ENCODE results near the gene ITGB2.
A peak's percentile ranks its signal among the peaks of the same experiment; 100 is the strongest.

Gene ITGB2

DNA sequence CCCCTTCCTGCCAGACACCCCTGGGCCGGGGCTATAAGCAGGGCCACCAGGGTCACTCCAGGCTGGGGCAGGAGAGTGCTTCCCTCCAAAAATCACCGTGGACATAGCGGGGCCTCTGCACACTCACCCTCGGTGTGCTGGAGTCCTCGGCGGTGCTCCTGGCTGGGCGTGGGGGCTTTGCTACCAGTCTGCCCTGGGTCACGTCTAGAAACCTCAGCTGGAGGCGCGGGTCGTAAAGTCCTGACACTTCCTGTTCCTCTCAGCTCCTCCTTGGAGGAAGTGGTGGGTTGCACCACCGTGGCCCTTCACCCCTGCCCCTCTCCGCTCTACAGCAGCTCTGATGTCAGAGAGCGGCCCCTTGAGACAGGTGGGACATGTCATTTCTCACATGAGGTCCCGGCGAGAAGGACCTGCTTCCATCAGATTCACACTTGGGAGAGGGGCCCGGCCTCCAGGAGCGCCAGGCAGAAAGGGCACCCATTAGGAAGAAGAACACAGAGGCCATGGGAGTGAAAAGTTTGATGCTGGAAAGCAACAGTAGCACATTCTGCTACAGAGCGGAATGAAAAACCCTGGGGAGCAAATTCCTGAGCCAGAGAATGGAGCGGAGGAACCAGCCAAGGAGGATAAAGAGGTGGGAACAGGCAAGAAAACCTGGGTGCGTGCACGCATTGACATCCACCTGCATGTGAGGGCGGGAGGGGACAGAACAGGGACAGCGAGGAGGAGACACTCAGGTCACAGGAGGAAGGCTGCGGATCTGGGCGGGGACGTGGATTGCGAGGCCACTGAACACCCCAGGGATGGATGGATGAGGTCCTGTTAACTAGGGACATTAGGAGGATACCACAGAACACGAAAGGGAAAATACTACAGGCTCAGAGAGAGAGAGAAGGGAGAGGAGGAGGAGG is at the start of gene ITGB2:
Gene ITGB2 (minus strand): TSS at position 206 of the 911 bp plus-strand sequence. CDS start 10,117 bp downstream, outside the sequence.
- Histone ChIP-seq H4K20me1 (ENCODE audit: insufficient read depth, low read length) (no peaks in the 10 kb centered on the region), H3K9ac (ENCODE audit: low read length) (no peak within 1 kb of the TSS; the same call in 1 of the 2 replicates), H3K9me3 (ENCODE audit: low read length) (no peaks in the 10 kb centered on the region), H2AFZ (ENCODE audit: low read length) (no peak within 1 kb of the TSS), H3K4me3 (ENCODE audit: low read depth, low read length, poor library complexity, severe bottlenecking) (peak within 1 kb of the TSS; percentile 41), H3F3A (ENCODE audit: insufficient read depth, low read length) (no peaks in the 10 kb centered on the region), H3K79me2 (ENCODE audit: insufficient read depth, low read length) (no peaks in the 10 kb centered on the region), H3K27ac (ENCODE audit: low read depth, low read length, poor library complexity, severe bottlenecking) (no peak within 1 kb of the TSS), H3K27me3 (ENCODE audit: insufficient read depth, low read length) (peaks cover 12% of the 10 kb centered on the region), H3K4me1 (ENCODE audit: insufficient read depth, low read length, severe bottlenecking) (no peaks in the 10 kb centered on the region), H3K9me2 (ENCODE audit: low read depth, low read length) (no peaks in the 10 kb centered on the region), H3K36me3 (ENCODE audit: insufficient read depth, low read length) (no peaks in the 10 kb centered on the region), H3K4me2 (ENCODE audit: low read length) (peak within 1 kb of the TSS; percentile 31; the same call in 1 of the 2 replicates)
- no peak for TF ChIP-seq EZH2 (IDR thresholded peaks at IDR 0.05; ENCODE audit: borderline replicate concordance, low read length)
- TF ChIP-seq, protein P1, sequence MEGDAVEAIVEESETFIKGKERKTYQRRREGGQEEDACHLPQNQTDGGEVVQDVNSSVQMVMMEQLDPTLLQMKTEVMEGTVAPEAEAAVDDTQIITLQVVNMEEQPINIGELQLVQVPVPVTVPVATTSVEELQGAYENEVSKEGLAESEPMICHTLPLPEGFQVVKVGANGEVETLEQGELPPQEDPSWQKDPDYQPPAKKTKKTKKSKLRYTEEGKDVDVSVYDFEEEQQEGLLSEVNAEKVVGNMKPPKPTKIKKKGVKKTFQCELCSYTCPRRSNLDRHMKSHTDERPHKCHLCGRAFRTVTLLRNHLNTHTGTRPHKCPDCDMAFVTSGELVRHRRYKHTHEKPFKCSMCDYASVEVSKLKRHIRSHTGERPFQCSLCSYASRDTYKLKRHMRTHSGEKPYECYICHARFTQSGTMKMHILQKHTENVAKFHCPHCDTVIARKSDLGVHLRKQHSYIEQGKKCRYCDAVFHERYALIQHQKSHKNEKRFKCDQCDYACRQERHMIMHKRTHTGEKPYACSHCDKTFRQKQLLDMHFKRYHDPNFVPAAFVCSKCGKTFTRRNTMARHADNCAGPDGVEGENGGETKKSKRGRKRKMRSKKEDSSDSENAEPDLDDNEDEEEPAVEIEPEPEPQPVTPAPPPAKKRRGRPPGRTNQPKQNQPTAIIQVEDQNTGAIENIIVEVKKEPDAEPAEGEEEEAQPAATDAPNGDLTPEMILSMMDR (IDR thresholded peaks at IDR 0.05; ENCODE audit: low read length), result no peak

DNA sequence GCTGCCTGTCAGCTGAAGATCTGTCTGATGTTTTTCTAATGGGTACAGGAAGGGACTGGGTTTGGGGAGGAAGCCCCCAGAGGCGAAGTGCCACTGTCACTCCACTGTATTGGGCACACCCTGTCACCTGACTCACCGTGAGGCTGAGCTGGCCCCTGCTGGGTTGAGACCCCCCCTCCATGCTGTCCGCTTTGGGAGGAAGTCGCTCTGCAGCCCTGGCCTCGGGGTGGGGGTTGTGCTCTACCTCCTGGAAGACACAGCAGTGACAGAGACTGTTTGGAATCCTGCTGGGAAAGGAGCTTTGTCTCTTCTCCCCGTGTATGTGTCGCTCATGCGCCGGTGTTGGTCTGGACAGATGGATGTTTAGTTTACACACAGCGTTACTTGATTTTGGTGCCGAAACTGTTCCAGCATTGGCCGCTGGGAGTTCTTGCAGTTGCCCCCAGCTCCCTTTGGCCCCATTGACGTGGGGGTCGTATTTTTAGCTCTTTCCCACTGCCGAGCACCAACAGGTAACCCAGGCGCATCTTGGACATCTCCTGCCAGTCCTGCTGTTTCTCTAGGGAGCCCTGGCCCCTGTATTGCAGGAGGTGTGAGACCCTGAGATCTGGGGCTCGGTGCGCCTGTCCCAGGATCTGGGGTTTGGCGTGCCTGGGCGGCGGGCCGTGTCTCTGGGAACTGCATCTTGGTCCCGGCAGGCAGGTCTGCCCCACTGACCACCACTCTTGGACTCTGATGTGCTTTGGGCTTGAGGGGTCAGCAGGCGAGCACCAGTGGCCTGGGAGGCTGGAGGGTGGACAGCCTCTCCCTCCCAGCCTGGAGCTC is 49.4 kb upstream of the ITGB2 start:
- H3K27ac ChIP-seq (ENCODE audit: low read depth, low read length, poor library complexity, severe bottlenecking), result no peak overlapping the region
- TF ChIP-seq, protein P1 (IDR thresholded peaks at IDR 0.05; ENCODE audit: low read length), result no peak
- TF ChIP-seq EZH2 (IDR thresholded peaks at IDR 0.05; ENCODE audit: borderline replicate concordance, low read length), result no peak
- H3K9ac ChIP-seq (ENCODE audit: low read length), result no peak overlapping the region
- H3K36me3 ChIP-seq (ENCODE audit: insufficient read depth, low read length), result peaks cover 34% of the 10 kb centered on the region; the same call in 1 of the 2 replicates
- no peak overlapping the region for H2AFZ ChIP-seq (ENCODE audit: low read length)
- H3K4me2 ChIP-seq (ENCODE audit: low read length), result no peak overlapping the region
- no peaks in the 10 kb centered on the region for H3F3A ChIP-seq (ENCODE audit: insufficient read depth, low read length)
- H3K79me2 ChIP-seq (ENCODE audit: insufficient read depth, low read length), result no peaks in the 10 kb centered on the region
- H3K4me3 ChIP-seq (ENCODE audit: low read depth, low read length, poor library complexity, severe bottlenecking), result no peak overlapping the region
- H3K27me3 ChIP-seq (ENCODE audit: insufficient read depth, low read length), result no peaks in the 10 kb centered on the region
- no peaks in the 10 kb centered on the region for H3K9me3 ChIP-seq (ENCODE audit: low read length)
- H4K20me1 ChIP-seq (ENCODE audit: insufficient read depth, low read length), result no peaks in the 10 kb centered on the region
- H3K9me2 ChIP-seq (ENCODE audit: low read depth, low read length), result no peaks in the 10 kb centered on the region
- H3K4me1 ChIP-seq (ENCODE audit: insufficient read depth, low read length, severe bottlenecking), result peaks cover 1% of the 10 kb centered on the region

DNA sequence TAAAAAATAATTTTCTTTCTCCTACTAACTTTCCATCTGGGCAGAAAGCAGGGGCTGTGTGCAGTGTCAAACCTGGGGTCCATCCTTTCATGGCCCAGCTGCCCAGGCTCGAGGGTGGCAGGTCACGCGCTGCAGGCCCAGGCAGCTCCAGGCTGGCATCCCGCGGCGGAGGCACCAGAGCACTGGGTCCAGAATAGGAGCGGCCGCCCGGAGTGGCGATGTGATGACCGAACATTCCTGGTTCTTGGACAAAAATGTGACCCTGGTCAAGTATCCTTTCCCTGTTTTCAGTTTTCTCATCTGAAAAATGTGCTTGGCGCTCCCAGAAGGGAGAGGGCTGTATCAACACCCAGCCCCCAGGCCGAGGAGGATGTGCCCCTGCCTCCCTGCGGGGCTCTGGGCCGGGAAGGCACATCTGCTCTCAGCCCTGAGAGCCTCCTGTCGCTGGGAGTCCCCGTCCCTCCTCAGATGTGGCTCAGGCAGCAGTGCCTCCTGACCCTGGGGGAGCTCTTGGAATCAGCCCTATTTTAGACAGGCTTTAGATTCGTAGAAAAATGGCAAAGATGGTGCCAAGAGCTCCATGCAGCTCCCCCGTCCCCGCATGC is 48.5 kb upstream of the ITGB2 start:
- Histone ChIP-seq H3K9ac (ENCODE audit: low read length) (no peak overlapping the region), H2AFZ (ENCODE audit: low read length) (no peak overlapping the region), H3F3A (ENCODE audit: insufficient read depth, low read length) (no peaks in the 10 kb centered on the region), H3K27ac (ENCODE audit: low read depth, low read length, poor library complexity, severe bottlenecking) (no peak overlapping the region), H3K27me3 (ENCODE audit: insufficient read depth, low read length) (no peaks in the 10 kb centered on the region), H3K9me3 (ENCODE audit: low read length) (no peaks in the 10 kb centered on the region), H3K79me2 (ENCODE audit: insufficient read depth, low read length) (no peaks in the 10 kb centered on the region), H3K36me3 (ENCODE audit: insufficient read depth, low read length) (peaks cover 30% of the 10 kb centered on the region; the same call in 1 of the 2 replicates), H3K4me2 (ENCODE audit: low read length) (no peak overlapping the region), H3K4me1 (ENCODE audit: insufficient read depth, low read length, severe bottlenecking) (peaks cover 3% of the 10 kb centered on the region), H4K20me1 (ENCODE audit: insufficient read depth, low read length) (no peaks in the 10 kb centered on the region), H3K9me2 (ENCODE audit: low read depth, low read length) (no peaks in the 10 kb centered on the region), H3K4me3 (ENCODE audit: low read depth, low read length, poor library complexity, severe bottlenecking) (no peak overlapping the region)
- TF ChIP-seq EZH2 (IDR thresholded peaks at IDR 0.05; ENCODE audit: borderline replicate concordance, low read length), result no peak
- TF ChIP-seq, protein P1 (IDR thresholded peaks at IDR 0.05; ENCODE audit: low read length), result no peak

Measured in OCI-LY1 (cell line).